Adrenal gland (tissue), 5 donors: ENCODE measurements around the gene TSHR.

Experiments
- CTCF ChIP-seq, 6 experiments: fragments of 450-650 bp in 4 of 6; fragments of 200-600 bp in 2 of 6; sonication (generic) in 1 of 6; IDR thresholded peaks; 1 replicate in 5 of 6; 2 replicates in 1 of 6; pipeline versions ENCODE4 v1.5.1 to v1.8.0; 2016 to 2021; ENCODE audit warnings: antibody characterized with exemption in 6 of 6, mild to moderate bottlenecking in 2 of 6, moderate library complexity in 1 of 6
- POLR2A ChIP-seq, 2 donors: fragments of 450-650 bp; IDR thresholded peaks; one replicate each; pipeline ENCODE4 v1.6.1; 2017; ENCODE audit warnings: antibody characterized with exemption in 2 of 2, mild to moderate bottlenecking in 2 of 2, moderate library complexity in 1 of 2
- donor health status: DM: no; HTN: no; CAD: no.

GRCh38 chr14:80954687-80955299 is 628 bp upstream of the TSHR start:
- TF ChIP-seq CTCF (IDR thresholded peaks at IDR 0.05) (peak; percentile 56 to 91 (median 86)), POLR2A (IDR thresholded peaks at IDR 0.05) (no peak)
